GM12891 (cell line): ENCODE data around the gene PMPCA.

Experiments used
- PAX5 ChIP-seq: IDR thresholded peaks from 2 replicates; pipeline ENCODE4 v1.6.1; 2011; ENCODE audit warnings: low read length, moderate library complexity, mild to moderate bottlenecking; ENCODE audit not compliant: insufficient read depth, severe bottlenecking
- POLR2A ChIP-seq: IDR thresholded peaks from 2 replicates; pipeline ENCODE4 v1.6.1; 2011; ENCODE audit warnings: low read depth, low read length, control low read depth
- POLR2AphosphoS5 ChIP-seq: IDR thresholded peaks from 2 replicates; pipeline ENCODE4 v1.6.1; 2011; ENCODE audit warnings: low read depth, low read length, control low read depth
- POU2F2 ChIP-seq: IDR thresholded peaks from 2 replicates; pipeline ENCODE4 v1.6.1; 2011; ENCODE audit warnings: low read depth, mild to moderate bottlenecking, control low read depth, low read length, moderate library complexity
- SPI1 ChIP-seq: IDR thresholded peaks from 2 replicates; pipeline ENCODE4 v1.6.1; 2011; ENCODE audit warnings: low read depth, low read length, control low read depth
- TAF1 ChIP-seq: IDR thresholded peaks from 2 replicates; pipeline ENCODE4 v1.6.1; 2011; ENCODE audit warnings: low read depth, low read length, control low read depth

DNA sequence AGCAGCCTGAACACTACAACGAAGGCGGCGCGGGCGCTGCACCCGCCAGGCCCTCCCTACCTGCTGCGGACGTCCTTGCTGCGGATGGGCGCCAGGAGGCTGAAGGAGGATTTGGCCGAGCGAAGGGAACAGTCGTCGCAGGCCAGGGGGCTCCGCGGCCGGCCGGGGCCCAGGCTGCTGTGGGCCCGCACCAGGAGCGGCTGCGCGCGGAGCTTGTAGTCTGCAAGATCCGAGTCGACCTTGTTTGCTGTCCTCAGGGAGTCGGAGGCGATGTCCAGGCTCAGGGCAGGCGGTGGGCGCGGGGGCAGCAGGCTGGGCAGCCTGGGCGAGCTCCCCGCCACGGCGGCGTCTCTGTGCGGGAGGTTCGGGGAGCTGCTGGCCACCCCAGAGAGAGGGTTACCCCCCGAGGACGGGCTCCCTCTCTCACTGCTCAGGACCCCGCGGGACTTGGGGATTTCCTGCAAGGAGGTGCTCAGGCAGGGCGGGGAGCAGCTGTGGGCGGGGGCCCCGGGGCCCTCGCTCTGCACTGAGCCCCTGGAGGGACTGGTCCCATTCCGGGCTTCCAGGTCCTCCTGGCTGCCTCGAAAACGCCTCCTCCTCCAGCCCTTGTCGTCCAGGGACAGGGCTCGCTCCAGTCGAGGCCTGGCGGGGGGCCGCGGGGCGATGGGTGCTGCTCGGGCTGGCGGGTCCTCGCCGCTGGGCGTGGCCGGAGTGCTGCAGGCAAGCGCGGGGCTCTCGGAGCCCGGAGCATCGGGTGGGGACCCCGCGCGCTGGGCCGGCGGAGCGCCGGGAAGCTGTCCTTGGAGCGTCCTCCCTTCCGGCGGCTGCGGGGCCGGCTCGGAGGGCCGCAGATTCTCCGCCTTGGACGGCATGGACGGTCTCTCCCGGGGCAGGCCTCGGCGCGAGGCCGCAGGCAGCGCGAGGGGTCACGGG lies 28.4 kb downstream of the PMPCA start:
- TF ChIP-seq POLR2AphosphoS5 (no peak), POLR2A (no peak; the same call in 1 of the 2 replicates), TAF1 (no peak), SPI1 (no peak), POU2F2 (no peak), PAX5 (no peak)
